Endothelial cell of umbilical vein (primary cell): ENCODE data around the gene GPR78. TPM values are rescaled to one million over a fixed set of nuclear protein-coding genes. Genes with fewer than 3 reads are reported as not detected.

Source experiments
- BruUV-seq: library from RNA; stranded (reverse); fragments of 400-500 nt; replicated peaks from 2 replicates; lab custom pipeline; 2021; lab: Mats Ljungman, UMichigan
- CTCF ChIA-PET: fragments of 300-600, 350-600 bp; sonication (Branson Sonifier 250); formaldehyde crosslinking; loops from one replicate; lab custom pipeline; 2021; ENCODE audit warnings: antibody characterized with exemption, inconsistent platforms; lab: Charles Lee
- POLR2A ChIA-PET: fragments of 300-600, 350-600 bp; sonication (Branson Sonifier 250); formaldehyde crosslinking; loops from one replicate; lab custom pipeline; 2021; ENCODE audit warnings: antibody characterized with exemption, inconsistent platforms; lab: Charles Lee
- DNase-seq: peaks from one replicate; pipeline ENCODE4 v3.0.0-alpha.2; 2011; ENCODE audit warnings: low read depth, low spot score
- FAIRE-seq: peaks from 2 replicates; lab custom pipeline; 2011; peaks lifted over from hg19 to GRCh38; lab: Jason Lieb, UNC
- H2AFZ ChIP-seq: 2 replicates; pipeline ENCODE4 v1.6.0; 2012; ENCODE audit warnings: low read depth, low read length, control low read depth, inconsistent platforms
- H3K27ac ChIP-seq: 2 replicates; pipeline ENCODE4 v1.5.1; 2011; ENCODE audit warnings: low read depth, mild to moderate bottlenecking, control low read depth, low read length, moderate library complexity; ENCODE audit not compliant: insufficient read depth
- H3K27me3 ChIP-seq, 2 experiments: 2 replicates each; pipeline versions ENCODE4 v1.6.0 to v1.6.1; 2011; ENCODE audit warnings: low read length in 2 of 2, mixed read lengths in 1 of 2; ENCODE audit not compliant: control insufficient read depth in 2 of 2, insufficient read depth in 2 of 2
- H3K36me3 ChIP-seq, 2 experiments: 2 replicates in 1 of 2; 3 replicates in 1 of 2; pipeline ENCODE4 v1.5.1; 2011; ENCODE audit warnings: low read length in 2 of 2, mild to moderate bottlenecking in 1 of 2, moderate library complexity in 1 of 2; ENCODE audit not compliant: control insufficient read depth in 2 of 2, insufficient read depth in 2 of 2; ENCODE audit errors: extremely low read depth in 1 of 2
- H3K4me1 ChIP-seq: 3 replicates; pipeline ENCODE4 v1.5.1; 2011; ENCODE audit warnings: mild to moderate bottlenecking, low read length; ENCODE audit not compliant: control insufficient read depth, insufficient read depth; ENCODE audit errors: extremely low read depth
- H3K4me2 ChIP-seq: 2 replicates; pipeline ENCODE4 v1.6.1; 2011; ENCODE audit warnings: low read length, control low read depth, mixed read lengths; ENCODE audit not compliant: insufficient read depth
- H3K4me3 ChIP-seq, 3 experiments: fragments of 200-600 bp in 1 of 3; sonication (generic), shearing (Covaris generic) in 1 of 3; replicated peaks in 1 of 3; 2 replicates each; pipeline ENCODE4 v1.5.1; 2011 to 2016; ENCODE audit warnings: control low read depth in 3 of 3, low read length in 3 of 3, mild to moderate bottlenecking in 2 of 3, inconsistent platforms in 1 of 3, low read depth in 1 of 3, moderate library complexity in 1 of 3; ENCODE audit not compliant: insufficient read depth in 1 of 3
- H3K79me2 ChIP-seq: 2 replicates; pipeline ENCODE4 v1.6.0; 2012; ENCODE audit warnings: low read length, inconsistent platforms; ENCODE audit not compliant: control insufficient read depth, insufficient read depth
- H3K9ac ChIP-seq: replicated peaks from 2 replicates; pipeline ENCODE3; 2011; ENCODE audit warnings: low read length, control low read depth; ENCODE audit not compliant: insufficient read depth; ENCODE audit errors: extremely low read depth
- H3K9me1 ChIP-seq: replicated peaks from 3 replicates; pipeline ENCODE4 v1.6.0; 2011; ENCODE audit warnings: mild to moderate bottlenecking, low read length; ENCODE audit not compliant: control insufficient read depth, insufficient read depth; ENCODE audit errors: extremely low read depth
- H3K9me3 ChIP-seq: replicated peaks from 2 replicates; pipeline ENCODE4 v1.5.1; 2012; ENCODE audit warnings: low read length, inconsistent platforms; ENCODE audit not compliant: control insufficient read depth, insufficient read depth
- H4K20me1 ChIP-seq: replicated peaks from 2 replicates; pipeline ENCODE3; 2011; ENCODE audit warnings: mild to moderate bottlenecking, low read length; ENCODE audit not compliant: control insufficient read depth, insufficient read depth; ENCODE audit errors: extremely low read depth
- EZH2 ChIP-seq: IDR thresholded peaks from 2 replicates; pipeline ENCODE4 v1.6.1; 2012; ENCODE audit warnings: borderline replicate concordance, low read depth, mild to moderate bottlenecking, moderate library complexity, low read length, inconsistent platforms; ENCODE audit not compliant: severe bottlenecking
- FOS ChIP-seq: IDR thresholded peaks from 2 replicates; pipeline ENCODE4 v1.6.1; 2011; ENCODE audit warnings: mild to moderate bottlenecking, low read length, moderate library complexity, borderline replicate concordance; ENCODE audit not compliant: insufficient read depth
- GATA2 ChIP-seq: IDR thresholded peaks from 2 replicates; pipeline ENCODE4 v1.7.0; 2011; ENCODE audit warnings: low read depth, mild to moderate bottlenecking, moderate library complexity, mixed read lengths, low read length; ENCODE audit not compliant: insufficient read length, insufficient read depth
- JUN ChIP-seq: IDR thresholded peaks from 2 replicates; pipeline ENCODE4 v1.6.1; 2011; ENCODE audit warnings: borderline replicate concordance, low read depth; ENCODE audit not compliant: insufficient read length, insufficient read depth
- MAX ChIP-seq: IDR thresholded peaks from 2 replicates; pipeline ENCODE4 v1.6.1; 2011; ENCODE audit not compliant: insufficient read depth, insufficient read length
- MYC ChIP-seq: IDR thresholded peaks from one replicate; pipeline ENCODE4 v1.6.1; 2011; ENCODE audit warnings: mild to moderate bottlenecking, low read depth, low read length
- POLR2A ChIP-seq: IDR thresholded peaks from 2 replicates; pipeline ENCODE4 v1.6.1; 2012; ENCODE audit warnings: low read depth, mild to moderate bottlenecking, control low read depth, low read length
- POLR2AphosphoS5 ChIP-seq: IDR thresholded peaks from 2 replicates; pipeline ENCODE4 v1.6.1; 2012; ENCODE audit warnings: low read depth, mild to moderate bottlenecking, control low read depth, low read length, moderate library complexity; ENCODE audit not compliant: insufficient read depth
- dilution Hi-C: fragments of 300-500 bp; cut with MboI; formaldehyde crosslinking; loops from one replicate; pipeline ENCODE4 v1.15.0; 2019; ENCODE audit warnings: low sequenced_read_pairs; ENCODE audit not compliant: extremely low pct_ligation_motif_present
- intact Hi-C: fragments of 100-400 bp; cut with micrococcal nuclease; formaldehyde crosslinking; loops from one replicate; pipeline ENCODE4 v1.10.0; 2022
- polyA plus RNA-seq, 4 experiments: library from polyadenylated mRNA; depleted of rRNA in 3 of 4; stranded (reverse) in 3 of 4; unstranded in 1 of 4; fragments of >200 nt; gene quantifications; 2 replicates each; pipeline versions ENCODE4 v1.2.1 to v1.2.3, GENCODE V29; 2011 to 2012; ENCODE audit warnings: missing spikeins in 1 of 4
- total RNA-seq: library from RNA; stranded (reverse); gene quantifications from 2 replicates; pipeline ENCODE4 v1.2.3, GENCODE V29; 2021
- TF ChIP-seq, protein P1 (sequence below), 2 donors: IDR thresholded peaks; 1 replicate in 1 of 2; 2 replicates in 1 of 2; pipeline ENCODE4 v1.5.1; 2011; ENCODE audit warnings: low read length in 2 of 2, mild to moderate bottlenecking in 2 of 2, moderate library complexity in 2 of 2, control low read depth in 1 of 2, inconsistent platforms in 1 of 2, low read depth in 1 of 2; ENCODE audit not compliant: insufficient read depth in 1 of 2; ENCODE audit errors: extremely low read depth in 1 of 2

Gene GPR78
- total and polyA plus RNA-seq, 2 donors (not counting 3 experiments of a cell fraction or from before 2014, with no cell fraction given) = not detected

- H3K27me3 ChIP-seq = no peaks in the 10 kb centered on the region
- FAIRE-seq (no peak), DNase-seq (no peak)
- no peak overlapping the region for H3K9ac ChIP-seq
- no peak overlapping the region for H2AFZ ChIP-seq
- no peaks in the 10 kb centered on the region for H3K36me3 ChIP-seq
- intact Hi-C loops = no loop called here
- TF ChIP-seq POLR2AphosphoS5 = no peak
- TF ChIP-seq MAX = no peak
- no peak for TF ChIP-seq FOS
- no peak for TF ChIP-seq GATA2
- no peak for TF ChIP-seq EZH2
- TF ChIP-seq, protein P1, sequence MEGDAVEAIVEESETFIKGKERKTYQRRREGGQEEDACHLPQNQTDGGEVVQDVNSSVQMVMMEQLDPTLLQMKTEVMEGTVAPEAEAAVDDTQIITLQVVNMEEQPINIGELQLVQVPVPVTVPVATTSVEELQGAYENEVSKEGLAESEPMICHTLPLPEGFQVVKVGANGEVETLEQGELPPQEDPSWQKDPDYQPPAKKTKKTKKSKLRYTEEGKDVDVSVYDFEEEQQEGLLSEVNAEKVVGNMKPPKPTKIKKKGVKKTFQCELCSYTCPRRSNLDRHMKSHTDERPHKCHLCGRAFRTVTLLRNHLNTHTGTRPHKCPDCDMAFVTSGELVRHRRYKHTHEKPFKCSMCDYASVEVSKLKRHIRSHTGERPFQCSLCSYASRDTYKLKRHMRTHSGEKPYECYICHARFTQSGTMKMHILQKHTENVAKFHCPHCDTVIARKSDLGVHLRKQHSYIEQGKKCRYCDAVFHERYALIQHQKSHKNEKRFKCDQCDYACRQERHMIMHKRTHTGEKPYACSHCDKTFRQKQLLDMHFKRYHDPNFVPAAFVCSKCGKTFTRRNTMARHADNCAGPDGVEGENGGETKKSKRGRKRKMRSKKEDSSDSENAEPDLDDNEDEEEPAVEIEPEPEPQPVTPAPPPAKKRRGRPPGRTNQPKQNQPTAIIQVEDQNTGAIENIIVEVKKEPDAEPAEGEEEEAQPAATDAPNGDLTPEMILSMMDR (IDR thresholded peaks at IDR 0.05; ENCODE audit: extremely low read depth in 1 of 2, insufficient read depth in 1 of 2, low read depth in 1 of 2, low read length in 2 of 2) = no peak
- no peak for TF ChIP-seq MYC
- no peak for TF ChIP-seq JUN
- no peak for TF ChIP-seq POLR2A
- H3K27ac ChIP-seq = no peak overlapping the region
- BruUV-seq = no TSS peak
- H3K9me3 ChIP-seq = no peaks in the 10 kb centered on the region
- no peak overlapping the region for H3K4me2 ChIP-seq
- ChIA-PET CTCF (no interaction called here), POLR2A (no interaction called here)
- H4K20me1 ChIP-seq = no peaks in the 10 kb centered on the region
- dilution Hi-C loops = no loop called here
- H3K4me3 ChIP-seq = no peak overlapping the region
- no peaks in the 10 kb centered on the region for H3K4me1 ChIP-seq
- H3K9me1 ChIP-seq = no peaks in the 10 kb centered on the region
- H3K79me2 ChIP-seq = no peaks in the 10 kb centered on the region
These were observed 32.5 kb downstream of the GPR78 start for GRCh38 chr4:8612646-8613045.
